SKM-1 treated with dmso at 0.1 percent for 144 hours (cell line): ENCODE measurements around the gene BCL6.

Experiments
- DNase-seq: peaks from one replicate; lab custom pipeline; 2025; ENCODE audit not compliant: unreplicated experiment; lab: John Stamatoyannopoulos, UW

Gene BCL6

DNA sequence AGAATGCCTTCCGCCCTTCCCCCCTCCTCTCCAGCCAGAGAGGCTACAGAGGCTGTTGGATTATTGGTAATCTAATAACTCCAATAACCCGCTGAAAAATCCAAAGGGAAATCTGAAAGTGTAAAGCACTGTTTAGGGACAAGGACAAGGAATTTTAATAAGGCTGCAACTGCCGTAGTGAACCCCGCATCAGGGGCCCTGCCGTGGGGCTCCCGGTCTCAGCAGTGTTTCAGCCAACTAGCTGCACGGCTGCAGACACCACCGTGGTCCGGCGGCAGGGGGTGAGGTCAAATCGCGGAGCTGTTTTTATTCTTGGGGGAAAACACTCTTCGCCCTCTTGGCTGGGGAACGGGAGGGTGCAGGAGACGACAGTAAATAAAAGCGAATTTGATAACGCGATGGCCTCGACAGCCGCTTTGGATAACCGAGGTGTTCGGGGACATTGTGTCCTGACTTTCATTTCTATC lies 6.1 kb downstream of the BCL6 start:
- no peak for DNase-seq

DNA sequence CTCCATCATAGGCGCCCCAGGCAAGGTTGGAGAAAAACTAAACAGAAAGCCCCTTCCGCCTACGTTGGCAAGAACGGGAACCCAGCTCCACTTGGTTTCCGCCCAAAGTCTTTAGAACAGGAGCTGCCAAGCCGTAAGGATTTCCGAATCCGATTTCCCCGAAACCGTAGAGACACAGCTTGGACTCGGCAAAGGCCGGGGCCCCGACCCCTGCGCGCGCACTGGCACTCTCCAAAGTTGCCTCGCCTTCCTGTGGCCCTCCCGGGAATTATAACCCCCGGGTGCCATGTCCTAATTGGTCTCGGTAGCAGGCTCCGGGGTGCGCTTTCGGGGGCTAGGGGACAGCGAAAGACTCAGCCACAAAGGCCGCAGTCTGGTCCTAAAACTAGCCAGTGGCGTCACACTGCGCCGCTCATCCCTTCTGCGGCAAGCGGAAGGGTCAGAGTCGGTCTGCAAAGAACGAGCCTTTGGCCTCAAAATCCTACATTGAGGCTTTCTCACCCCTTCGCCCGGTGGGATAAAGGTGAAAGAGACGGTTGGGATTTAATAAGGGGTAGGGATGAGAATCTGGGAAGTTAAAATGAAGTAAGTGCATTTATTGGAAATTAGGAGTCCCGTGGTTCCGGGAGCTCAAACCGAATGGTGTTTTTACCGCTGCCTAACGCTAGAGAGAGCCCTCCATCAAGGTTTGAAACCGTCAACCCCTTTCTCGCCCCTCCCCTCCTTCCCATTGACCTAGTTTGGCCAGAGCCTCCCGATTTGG lies 6.8 kb downstream of the BCL6 start:
- peak; percentile 86 for DNase-seq

DNA sequence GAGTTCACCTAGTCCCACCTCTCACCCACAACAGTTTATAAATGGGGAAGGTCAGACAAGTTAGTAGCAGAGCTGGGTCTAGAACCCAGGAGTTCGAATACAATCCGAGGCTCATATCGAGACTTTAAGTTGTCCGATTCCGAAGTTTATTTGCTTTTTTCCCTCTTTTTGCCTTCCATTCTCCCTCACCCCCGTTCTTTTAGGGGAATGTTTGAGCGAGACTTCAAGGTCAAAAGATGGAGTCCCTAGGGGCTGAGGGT lies 7.3 kb downstream of the BCL6 start:
- DNase-seq = no peak

DNA sequence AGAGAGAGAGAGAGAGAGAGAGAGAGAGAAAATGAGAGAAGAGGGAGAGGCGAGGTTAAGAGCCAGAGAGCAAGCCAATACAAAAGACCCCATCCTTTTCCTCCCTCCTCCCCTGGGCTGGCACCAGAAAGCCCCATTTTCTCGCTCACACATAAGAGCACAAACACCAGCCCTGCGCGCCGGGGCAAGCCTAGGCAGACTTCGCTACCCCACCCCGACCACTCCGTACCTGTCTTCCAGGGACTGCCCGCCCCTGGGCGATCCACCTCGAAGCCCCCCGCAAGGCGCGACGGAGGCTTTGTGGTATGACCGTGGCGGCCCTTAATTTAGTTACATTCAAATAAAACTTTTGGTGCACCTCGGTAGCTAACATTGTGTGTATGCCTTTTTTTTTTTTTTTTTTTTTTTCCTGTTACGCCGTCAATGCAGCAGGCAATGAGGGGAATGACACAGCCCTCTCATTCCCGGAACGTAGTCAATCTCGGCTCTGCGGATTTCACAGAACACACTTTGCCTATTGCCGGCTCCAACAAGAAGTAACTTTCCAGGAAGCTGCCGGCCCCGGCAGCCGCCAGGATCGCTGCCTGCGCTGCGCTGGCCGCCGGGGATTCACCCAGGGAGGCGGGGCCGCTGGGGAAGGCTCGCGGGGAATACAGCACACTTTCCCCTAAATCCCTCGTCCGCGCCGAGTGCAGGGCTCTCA lies 7.7 kb downstream of the BCL6 start:
- DNase-seq = peak; percentile 24

DNA sequence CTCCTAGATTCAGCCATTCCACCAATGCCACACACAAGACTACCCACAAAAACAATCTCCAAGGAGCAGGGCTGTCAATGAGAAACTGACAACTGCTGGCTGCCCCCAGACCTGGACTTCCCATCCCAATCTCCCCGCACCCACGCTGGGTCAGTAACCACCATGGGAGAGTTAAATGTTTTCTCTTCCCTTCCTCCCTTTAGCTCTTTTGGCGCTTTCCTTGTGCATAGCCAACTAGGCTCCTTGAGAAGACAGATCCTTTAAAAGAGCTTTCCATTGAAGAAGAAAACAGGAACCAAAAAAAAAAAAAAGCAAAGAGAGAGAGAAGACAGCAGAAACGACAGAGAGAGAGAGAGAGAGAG lies 8.3 kb downstream of the BCL6 start:
- DNase-seq = no peak

DNA sequence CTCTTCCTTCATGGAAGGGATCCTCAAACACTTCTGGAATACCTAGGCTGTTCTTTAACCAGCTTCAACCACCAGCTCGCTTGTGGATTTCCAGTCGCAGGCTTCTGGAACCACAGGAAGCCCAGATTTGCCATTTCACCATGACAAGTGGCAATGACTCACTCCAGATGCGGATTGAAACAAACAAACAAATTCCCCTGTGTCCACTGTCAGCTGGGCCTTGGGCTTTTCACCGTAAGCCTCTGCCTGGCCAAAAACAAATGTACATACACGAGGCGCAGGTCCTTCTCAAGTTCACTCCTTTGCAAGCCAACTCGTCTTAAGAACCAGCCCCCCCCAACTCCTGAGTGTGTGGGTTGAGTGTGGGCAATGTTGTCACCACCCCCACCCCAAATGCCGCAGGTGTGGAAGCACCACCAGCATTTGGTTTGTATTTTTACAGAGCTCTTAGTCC lies 8.8 kb downstream of the BCL6 start:
- DNase-seq = no peak

DNA sequence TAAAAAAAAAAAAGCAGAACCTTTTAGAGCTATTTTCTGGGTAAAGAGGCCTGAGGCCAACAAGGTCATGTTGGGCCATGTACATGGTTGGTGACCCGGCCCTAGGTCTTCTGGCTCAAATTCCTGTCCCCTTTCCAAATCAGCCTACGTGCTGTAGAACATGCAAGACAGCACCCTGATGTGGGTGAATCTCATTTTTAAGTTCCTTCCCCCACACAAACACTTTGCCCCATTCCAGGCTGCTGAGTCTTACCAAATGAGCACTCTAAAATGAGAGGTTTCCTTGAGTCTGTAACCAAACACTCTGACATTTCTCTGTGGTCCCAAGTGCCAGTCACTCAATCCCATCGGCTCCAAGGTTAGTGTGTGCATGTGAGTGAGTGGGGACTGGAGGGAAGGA lies 9.4 kb downstream of the BCL6 start:
- no peak for DNase-seq

DNA sequence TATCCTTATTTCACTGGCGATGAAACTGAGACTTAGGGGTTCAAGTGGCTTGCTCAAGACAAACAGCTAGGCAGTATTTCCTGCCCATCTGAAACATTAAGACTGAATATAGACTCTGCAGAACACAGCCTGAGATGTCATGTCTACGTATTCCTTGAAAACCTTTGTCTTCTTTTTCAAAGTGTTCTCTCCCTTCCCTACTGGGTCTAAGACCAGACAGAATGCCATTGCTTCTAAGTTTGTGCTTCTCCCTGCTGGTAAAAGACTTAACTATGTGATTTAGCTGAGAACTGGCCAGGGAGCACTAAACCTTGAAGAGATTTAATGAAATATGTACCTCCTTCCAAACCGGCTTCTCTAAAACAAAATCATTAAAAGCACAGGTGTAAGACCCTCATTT lies 9.9 kb downstream of the BCL6 start:
- no peak for DNase-seq

DNA sequence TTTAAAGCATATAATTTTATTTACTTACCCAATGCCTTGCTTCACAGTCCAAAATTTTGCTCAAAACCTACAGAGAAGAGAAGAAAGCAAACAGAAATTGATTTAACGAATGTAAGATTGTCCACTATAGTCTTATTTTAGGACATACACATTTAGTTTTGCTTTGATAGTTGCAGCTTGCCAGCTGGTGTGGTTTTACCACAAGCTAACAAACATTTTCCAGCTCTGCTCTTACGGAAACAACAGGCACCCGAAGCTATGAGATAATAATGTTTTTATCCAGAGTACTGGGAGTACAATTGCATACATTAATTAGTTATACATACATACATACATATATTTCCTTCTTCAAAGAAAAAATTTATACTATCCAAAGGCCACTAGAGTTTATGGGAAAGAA lies 10.4 kb downstream of the BCL6 start:
- DNase-seq = no peak

DNA sequence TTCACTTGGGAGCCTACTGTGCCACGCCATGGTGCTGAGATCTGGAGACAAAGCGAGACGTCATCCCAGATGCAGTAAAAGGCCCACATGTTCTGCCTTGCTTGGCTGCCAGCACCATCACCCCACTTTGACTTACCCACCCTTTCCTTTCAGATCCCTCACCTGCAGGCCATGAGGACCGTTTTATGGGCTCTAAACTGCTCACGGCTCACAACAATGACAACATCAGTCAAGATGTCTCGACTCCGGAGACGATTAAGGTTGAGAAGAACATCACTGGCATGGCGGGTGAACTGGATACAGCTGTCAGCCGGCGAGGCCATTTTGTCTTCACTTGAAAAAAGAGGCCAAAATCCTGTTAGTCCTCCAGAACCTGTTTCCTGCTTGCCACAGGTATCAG lies 11.9 kb downstream of the BCL6 start:
- DNase-seq = no peak

DNA sequence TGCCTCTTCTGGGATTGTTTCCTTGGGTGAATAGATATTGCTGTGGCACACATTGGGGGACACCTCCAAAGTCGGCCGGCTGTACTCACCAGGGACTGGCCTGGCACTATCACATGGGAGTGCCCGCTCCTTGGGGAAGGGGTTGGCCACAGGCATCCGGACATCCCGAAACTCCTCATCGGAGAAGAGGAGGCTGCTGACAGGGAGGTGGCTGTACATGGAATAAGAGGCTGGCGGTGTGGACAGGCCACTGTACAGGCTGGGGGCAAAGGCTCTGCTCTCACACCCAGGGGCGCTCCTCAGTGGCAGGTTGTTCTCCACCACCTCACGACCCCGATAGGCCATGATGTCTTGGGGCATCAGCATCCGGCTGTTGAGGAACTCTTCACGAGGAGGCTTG lies 15.7 kb downstream of the BCL6 start:
- no peak for DNase-seq

DNA sequence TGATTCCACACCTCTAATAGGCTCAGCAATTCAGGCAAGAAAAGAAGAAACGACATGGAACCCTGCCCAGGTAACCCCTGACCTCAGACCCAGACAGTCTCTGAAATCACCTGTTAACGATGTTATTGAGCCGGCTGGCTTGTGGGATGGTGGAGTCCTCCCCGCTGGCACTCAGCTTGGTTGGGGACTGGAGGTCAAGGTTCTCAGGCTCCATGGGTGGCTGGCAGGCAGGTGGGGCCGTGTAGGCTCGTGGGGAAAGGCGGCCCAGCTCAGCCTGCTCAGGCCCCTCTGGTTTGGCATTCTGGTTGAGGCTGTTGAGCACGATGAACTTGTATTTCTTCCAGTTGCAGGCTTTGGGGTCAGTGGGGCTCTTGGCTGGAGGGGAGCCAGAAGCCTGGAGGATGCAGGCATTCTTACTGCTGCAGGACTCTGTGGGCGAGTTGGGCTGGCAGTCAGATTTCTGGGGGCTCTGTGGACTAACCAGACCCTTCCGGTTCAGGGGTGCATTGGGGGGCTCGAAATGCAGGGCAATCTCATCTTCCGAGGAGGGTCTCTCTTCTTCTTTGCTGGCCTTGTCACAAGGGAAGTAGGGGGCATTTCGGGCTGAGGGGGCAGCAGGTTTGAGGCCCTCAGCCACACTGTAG lies 16.2 kb downstream of the BCL6 start:
- DNase-seq = no peak

DNA sequence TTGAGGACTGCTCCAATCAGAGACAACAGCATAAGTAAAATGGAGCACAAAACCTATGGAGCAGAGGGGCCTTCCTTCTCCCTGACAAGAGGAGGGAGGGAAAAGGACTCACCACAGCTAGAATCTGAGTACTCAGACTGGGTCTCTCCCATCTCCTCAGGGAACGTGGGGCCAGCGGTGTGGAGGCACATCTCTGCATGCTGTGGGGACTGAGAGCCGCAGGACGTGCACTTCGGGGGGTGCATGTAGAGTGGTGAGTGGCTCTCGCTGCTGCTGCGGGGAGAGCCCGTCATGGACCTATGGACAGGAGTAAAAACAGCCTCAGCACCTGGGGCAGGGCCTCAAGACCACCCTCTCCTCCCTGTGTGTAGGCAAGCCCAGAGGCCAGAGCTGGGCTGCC lies 17.0 kb downstream of the BCL6 start:
- no peak for DNase-seq

DNA sequence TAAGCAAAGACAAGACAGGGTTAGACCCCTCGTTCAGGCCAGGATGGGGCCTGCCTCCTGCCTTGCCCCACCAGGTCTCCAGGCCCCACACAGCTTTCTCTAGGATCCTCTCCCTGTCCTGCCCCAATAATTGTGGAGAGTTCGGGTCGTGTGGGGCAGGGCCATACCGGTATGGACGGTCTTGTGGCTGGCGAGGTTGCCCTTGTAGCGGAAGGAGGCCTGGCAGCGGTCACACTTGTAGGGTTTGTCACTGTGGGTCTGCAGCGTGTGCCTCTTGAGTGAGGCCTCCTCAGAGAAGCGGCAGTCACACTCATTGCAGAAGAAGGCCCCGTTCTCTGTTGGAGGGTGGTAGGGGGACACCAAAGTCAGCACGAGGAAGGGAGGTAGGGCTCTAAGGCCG lies 18.7 kb downstream of the BCL6 start:
- no peak for DNase-seq

DNA sequence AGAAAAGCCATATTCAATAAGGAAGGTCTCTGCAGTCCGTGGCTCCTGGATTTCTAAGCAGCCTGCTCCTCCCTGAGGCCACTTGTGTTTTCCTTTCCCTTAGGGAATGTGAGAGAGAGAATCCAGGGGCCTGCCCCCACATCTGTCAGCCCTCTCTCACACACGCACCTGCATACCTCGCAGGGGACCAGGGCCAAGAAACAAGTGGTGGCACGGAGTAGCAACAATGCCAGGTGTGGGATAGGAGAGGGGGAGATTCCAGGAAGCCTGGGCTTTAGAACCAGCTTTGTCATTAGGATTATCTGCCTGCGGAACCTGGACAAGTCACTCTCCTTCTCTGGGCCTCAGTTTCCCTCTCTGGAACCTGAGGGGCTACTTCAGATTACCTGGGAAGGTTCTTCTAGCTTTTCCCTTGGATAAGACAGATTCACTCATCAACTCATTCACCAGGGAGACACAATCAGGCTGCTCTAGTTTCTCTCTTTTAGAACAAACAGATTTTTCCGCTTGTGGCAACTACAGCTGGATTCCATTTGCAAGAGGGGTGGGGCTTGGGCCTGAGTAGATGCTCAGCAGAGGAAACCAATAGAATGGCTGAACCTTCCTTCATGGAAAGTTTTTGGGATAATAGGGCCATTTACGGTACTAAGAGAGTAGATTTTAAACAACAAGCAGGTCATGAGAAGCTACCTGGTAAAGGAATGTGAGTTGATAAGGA lies 19.5 kb downstream of the BCL6 start:
- no peak for DNase-seq

DNA sequence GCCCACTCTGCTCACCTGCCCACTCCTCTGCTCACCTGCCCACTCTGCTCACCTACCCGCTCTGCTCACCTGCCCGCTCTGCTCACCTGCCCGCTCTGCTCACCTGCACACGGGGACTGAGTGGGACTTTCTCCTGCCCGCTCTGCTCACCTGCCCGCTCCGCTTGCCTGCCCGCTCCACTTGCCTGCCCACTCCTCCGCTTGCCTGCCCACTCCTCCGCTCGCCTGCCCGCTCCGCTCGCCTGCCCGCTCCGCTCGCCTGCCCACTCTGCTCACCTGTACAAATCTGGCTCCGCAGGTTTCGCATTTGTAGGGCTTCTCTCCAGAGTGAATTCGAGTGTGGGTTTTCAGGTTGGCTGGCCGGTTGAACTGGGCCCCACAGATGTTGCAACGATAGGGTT lies 20.0 kb downstream of the BCL6 start:
- no peak for DNase-seq

DNA sequence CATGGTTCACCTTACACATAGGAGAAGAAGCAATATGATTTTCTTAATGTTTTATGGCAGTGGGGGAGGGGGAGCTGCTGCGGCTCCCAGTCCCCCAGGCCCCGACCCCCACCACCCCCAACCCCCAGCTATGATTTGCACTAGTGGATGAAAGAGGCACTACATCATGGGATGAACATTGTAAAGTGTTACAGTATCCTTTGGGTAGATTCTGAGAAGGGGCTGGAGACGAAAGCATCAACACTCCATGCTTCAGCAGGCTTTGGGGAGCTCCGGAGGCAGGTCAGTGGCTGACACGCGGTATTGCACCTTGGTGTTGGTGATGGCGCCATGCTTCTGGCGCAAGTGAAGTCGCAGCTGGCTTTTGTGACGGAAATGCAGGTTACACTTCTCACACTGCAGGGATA lies 23.1 kb downstream of the BCL6 start:
- no peak for DNase-seq

DNA sequence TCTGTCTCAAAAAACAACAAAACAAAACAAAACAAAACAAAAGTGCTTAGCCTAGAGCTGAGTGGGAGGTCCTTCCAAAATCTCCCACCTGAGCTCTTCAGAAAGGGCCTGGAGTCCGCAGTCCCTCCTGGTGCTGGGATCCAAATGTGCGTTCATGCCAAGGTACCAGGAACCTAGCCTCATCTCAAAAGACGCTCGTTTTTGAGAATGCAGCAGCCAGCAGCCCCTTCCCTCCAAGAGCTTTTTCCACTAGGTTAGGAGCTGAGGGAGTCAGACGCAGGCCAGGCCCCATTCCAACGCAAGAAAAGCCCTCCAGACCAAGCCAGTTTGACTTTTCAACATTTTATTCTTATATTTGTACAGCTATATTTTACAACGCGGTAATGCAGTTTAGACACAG lies 24.2 kb downstream of the BCL6 start:
- DNase-seq = no peak

DNA sequence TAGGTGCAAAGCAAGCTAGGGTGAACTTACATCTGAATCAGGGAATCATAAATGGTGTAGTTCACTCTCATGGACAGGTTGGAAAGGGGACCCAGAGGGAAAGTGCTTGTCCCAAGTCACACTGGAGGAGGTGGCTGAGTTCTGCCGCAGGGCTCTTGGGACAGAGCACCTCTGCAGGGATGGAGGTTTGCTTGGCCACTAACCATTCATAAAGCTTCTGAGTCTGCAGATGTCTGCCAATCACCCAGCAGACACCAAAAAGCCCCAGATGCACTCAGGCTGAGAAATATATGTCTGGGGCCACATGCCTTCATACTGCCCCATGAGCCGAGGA lies 25.0 kb downstream of the BCL6 start:
- DNase-seq = no peak

DNA sequence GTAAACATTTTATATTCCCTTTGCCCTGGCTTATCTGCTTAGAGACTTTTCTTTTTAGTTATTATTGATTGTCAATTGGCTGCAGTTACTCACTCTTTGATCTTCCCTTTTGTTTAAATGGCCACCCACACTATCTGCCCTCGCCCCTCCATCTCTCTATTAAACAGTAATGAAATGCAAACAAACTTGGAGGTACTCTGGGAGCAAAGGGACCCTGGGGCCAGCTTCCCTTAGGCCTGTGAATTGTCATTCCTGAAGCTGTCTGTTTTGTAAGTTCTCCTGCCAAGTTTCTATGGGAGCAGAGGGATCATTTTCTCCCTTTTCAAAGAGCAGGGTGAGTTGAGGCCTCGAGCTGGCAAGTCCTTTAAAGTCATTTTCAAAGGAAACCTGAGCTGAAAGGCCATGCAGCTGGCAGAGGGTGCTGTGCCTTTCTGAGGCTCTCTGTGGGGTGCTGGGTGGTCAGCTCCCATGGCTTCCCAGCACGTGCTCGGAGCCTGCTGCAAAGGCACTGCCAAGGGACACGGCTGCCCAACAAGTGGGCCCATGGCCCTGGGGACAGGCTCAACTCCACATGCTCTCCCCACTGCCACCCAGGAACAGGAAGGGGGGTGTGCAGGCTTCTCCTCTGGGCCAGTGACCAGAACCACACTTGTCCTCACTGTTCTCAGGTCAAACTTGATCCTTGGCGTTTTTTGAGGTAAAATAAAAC lies 25.5 kb downstream of the BCL6 start:
- DNase-seq = no peak

DNA sequence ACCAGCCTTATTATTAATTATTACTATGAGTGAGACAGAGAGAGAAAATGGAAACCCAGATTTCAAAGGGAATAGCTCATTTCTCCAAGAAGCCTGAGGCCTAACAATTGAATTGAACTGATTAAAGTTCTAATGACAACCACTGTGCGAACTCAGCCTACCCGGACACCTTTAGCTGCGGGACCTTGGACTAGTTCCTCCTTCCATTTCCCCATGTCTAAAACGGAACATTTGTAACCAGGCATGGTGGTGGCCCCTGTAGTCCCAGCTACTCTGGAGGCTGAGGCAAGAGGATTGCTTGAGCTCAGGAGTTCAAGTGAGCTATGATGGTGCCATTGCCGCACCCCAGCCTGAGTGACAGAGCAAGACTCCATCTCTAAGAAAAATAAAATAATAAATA lies 26.5 kb downstream of the BCL6 start:
- DNase-seq = no peak
